Measurements from ENCODE around the gene HOXB2.

DNA sequence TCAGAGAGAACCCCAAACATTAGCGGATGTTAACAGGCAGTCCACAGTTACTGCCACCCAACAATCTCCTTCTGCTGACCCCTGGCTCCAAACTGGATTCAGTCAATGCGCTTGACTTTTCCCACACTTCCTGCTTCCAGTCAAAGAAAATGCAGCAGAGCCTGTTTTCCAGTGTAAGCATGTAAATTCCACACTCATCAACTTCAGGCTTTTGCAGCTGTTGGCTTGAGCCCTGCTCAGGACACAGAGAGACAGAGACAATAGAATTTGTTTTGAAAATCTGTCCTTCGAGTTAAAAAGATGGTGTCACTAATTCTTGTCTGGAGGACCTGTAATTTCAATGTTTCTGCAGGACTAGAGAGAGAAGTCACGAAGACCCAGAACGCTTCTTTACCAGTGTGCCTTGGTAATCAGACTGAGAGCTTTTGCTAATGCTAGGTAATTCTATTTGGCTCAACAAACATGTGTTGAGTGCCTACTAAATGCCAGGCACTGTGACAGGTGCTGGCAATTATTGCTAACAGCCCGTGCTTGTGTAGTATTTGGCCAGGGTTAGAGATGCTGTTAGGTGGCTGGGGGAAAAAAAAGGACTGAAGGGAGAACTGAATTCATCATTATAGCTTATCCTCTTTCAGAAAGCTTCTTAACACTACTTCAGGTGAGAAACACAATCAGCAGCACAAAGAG lies 46.6 kb downstream of the HOXB2 start:
- TF ChIP-seq POLR2AphosphoS5 (IDR thresholded peaks at IDR 0.05) (no peak), POLR2A (IDR thresholded peaks at IDR 0.05; ENCODE audit: low read depth) (no peak)
